CD8-positive, alpha-beta memory T cell (primary cell): ENCODE data around the gene KHDRBS2. TPM values are rescaled to one million over a fixed set of nuclear protein-coding genes. Genes with fewer than 3 reads are reported as not detected.

Source experiments
- CTCF ChIA-PET: fragments of 350-600 bp; sonication (Branson Sonifier 250); formaldehyde crosslinking; loops from one replicate; lab custom pipeline; 2021; ENCODE audit warnings: antibody characterized with exemption; lab: Charles Lee
- POLR2A ChIA-PET: fragments of 350-600 bp; sonication (Branson Sonifier 250); formaldehyde crosslinking; loops from one replicate; lab custom pipeline; 2021; ENCODE audit warnings: antibody characterized with exemption; lab: Charles Lee
- DNase-seq, 5 donors: peaks; one replicate each; pipeline versions ENCODE4 v3.0.0 to v3.0.0-alpha.2; 2020 to 2022; ENCODE audit warnings: mixed read lengths in 1 of 5
- H3K27ac ChIP-seq: one replicate; pipeline ENCODE4 v1.7.0; 2013; ENCODE audit warnings: low read depth, mild to moderate bottlenecking, low read length, moderate library complexity
- H3K27me3 ChIP-seq: 2 replicates; pipeline ENCODE4 v1.7.0; 2013; ENCODE audit warnings: low read length, mild to moderate bottlenecking; ENCODE audit not compliant: insufficient read depth, poor library complexity, severe bottlenecking
- H3K36me3 ChIP-seq: 2 replicates; pipeline ENCODE4 v1.7.0; 2013; ENCODE audit warnings: mild to moderate bottlenecking, low read length, moderate library complexity; ENCODE audit not compliant: insufficient read depth
- H3K4me1 ChIP-seq: 2 replicates; pipeline ENCODE4 v1.7.0; 2013; ENCODE audit warnings: mild to moderate bottlenecking, low read length, moderate library complexity; ENCODE audit not compliant: insufficient read depth
- H3K4me3 ChIP-seq: 2 replicates; pipeline ENCODE4 v1.7.0; 2013; ENCODE audit warnings: mild to moderate bottlenecking, low read length
- H3K9me3 ChIP-seq: 2 replicates; pipeline ENCODE4 v1.7.0; 2013; ENCODE audit warnings: mild to moderate bottlenecking, low read length
- H3K27ac Mint-ChIP-seq, 8 donors: one replicate each; pipeline ENCODE4 v1.8.0; 2020 to 2021; ENCODE audit warnings: mixed read lengths in 8 of 8, mild to moderate bottlenecking in 6 of 8, inconsistent platforms in 3 of 8, moderate library complexity in 3 of 8
- H3K27me3 Mint-ChIP-seq, 2 donors: one replicate each; pipeline ENCODE4 v1.8.0; 2020 to 2021; ENCODE audit warnings: mixed read lengths in 2 of 2, mild to moderate bottlenecking in 1 of 2, moderate library complexity in 1 of 2
- H3K36me3 Mint-ChIP-seq, 3 donors: one replicate each; pipeline ENCODE4 v1.8.0; 2020 to 2021; ENCODE audit warnings: mixed read lengths in 3 of 3, inconsistent platforms in 1 of 3, mild to moderate bottlenecking in 1 of 3
- H3K4me1 Mint-ChIP-seq, 3 donors: one replicate each; pipeline ENCODE4 v1.8.0; 2020 to 2021; ENCODE audit warnings: mixed read lengths in 3 of 3, inconsistent platforms in 1 of 3, mild to moderate bottlenecking in 1 of 3
- H3K4me3 Mint-ChIP-seq, 7 donors: one replicate each; pipeline ENCODE4 v1.8.0; 2020 to 2021; ENCODE audit warnings: mixed read lengths in 7 of 7, mild to moderate bottlenecking in 6 of 7, moderate library complexity in 4 of 7, inconsistent platforms in 2 of 7
- H3K9me3 Mint-ChIP-seq, 5 donors: one replicate each; pipeline ENCODE4 v1.8.0; 2020 to 2022; ENCODE audit warnings: mixed read lengths in 5 of 5, mild to moderate bottlenecking in 3 of 5, moderate library complexity in 2 of 5, inconsistent platforms in 1 of 5
- polyA plus RNA-seq: library from polyadenylated mRNA; unstranded; fragments of 300-500 nt; fragmentation: Illumina TruSeq; gene quantifications from one replicate; pipeline ENCODE4 v1.2.3, GENCODE V29; 2021
- total RNA-seq, 2 experiments: library from RNA; stranded (reverse); gene quantifications; one replicate each; pipeline ENCODE4 v1.2.3, GENCODE V29; 2021

KHDRBS2 gene
- total and polyA plus RNA-seq, 3 experiments from 2014 or later: not detected

GRCh38 chr6:61682562-61682961 lies 603.5 kb downstream of the KHDRBS2 start:
- no peaks in the 10 kb centered on the region for H3K27me3 Mint-ChIP-seq
- ChIA-PET CTCF (no interaction called here), POLR2A (no interaction called here)
- no peaks in the 10 kb centered on the region for H3K27me3 ChIP-seq
- no peak for DNase-seq
- no peak overlapping the region for H3K27ac Mint-ChIP-seq
- H3K4me3 Mint-ChIP-seq: no peak overlapping the region
- H3K9me3 ChIP-seq: no peaks in the 10 kb centered on the region
- H3K9me3 Mint-ChIP-seq: peaks cover 7 to 37% (median 14%) of the 10 kb centered on the region in 5 donors
- H3K36me3 Mint-ChIP-seq: no peaks in the 10 kb centered on the region
- H3K4me1 Mint-ChIP-seq: no peaks in the 10 kb centered on the region
- no peak overlapping the region for H3K27ac ChIP-seq
- no peaks in the 10 kb centered on the region for H3K36me3 ChIP-seq
- no peak overlapping the region for H3K4me3 ChIP-seq
- no peaks in the 10 kb centered on the region for H3K4me1 ChIP-seq

DNA sequence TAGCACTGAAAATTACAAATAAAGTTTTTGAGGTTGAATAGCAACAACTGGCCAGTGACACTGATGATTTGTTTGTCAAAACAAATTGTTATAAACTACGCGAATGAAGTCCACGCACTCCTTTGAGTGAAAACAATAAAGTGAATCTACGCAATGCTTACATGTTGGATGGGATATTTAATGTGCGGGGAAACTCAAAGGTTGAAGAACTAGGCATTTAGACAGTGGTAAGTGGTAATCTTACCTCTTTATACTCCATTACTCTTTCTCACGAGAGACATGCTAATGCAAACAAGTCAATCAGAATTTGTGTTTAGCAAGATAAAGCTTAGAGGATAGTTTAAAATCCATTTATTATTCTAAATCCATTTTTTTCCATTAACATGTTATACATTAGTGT lies 606.4 kb downstream of the KHDRBS2 start:
- Histone ChIP-seq H3K4me1 (no peaks in the 10 kb centered on the region), H3K4me3 (no peak overlapping the region), H3K9me3 (no peaks in the 10 kb centered on the region), H3K27ac (no peak overlapping the region), H3K27me3 (no peaks in the 10 kb centered on the region), H3K36me3 (no peaks in the 10 kb centered on the region)
- H3K4me3 Mint-ChIP-seq: no peak overlapping the region
- H3K27ac Mint-ChIP-seq: no peak overlapping the region
- CTCF ChIA-PET: interaction anchor here (0.8 kb wide), 1 partner anchor 16 kb away, joined by 3 read pairs; no protein-coding TSS in a partner anchor
- no peaks in the 10 kb centered on the region for H3K4me1 Mint-ChIP-seq
- POLR2A ChIA-PET: no interaction called here
- no peaks in the 10 kb centered on the region for H3K36me3 Mint-ChIP-seq
- H3K27me3 Mint-ChIP-seq: no peaks in the 10 kb centered on the region
- no peak for DNase-seq
- H3K9me3 Mint-ChIP-seq: peaks cover 3 to 29% (median 12%) of the 10 kb centered on the region in 5 donors

GRCh38 chr6:61675734-61676133 lies 610.3 kb downstream of the KHDRBS2 start:
- DNase-seq: no peak
- Mint-ChIP-seq H3K27me3 (no peaks in the 10 kb centered on the region), H3K27ac (no peak overlapping the region), H3K36me3 (no peaks in the 10 kb centered on the region), H3K9me3 (peaks cover 0 to 16% (median 7%) of the 10 kb centered on the region in 5 donors), H3K4me1 (no peaks in the 10 kb centered on the region), H3K4me3 (no peak overlapping the region)
- no peak overlapping the region for H3K4me3 ChIP-seq
- ChIA-PET CTCF (no interaction called here), POLR2A (no interaction called here)
- no peaks in the 10 kb centered on the region for H3K4me1 ChIP-seq
- no peaks in the 10 kb centered on the region for H3K27me3 ChIP-seq
- no peak overlapping the region for H3K27ac ChIP-seq
- no peaks in the 10 kb centered on the region for H3K36me3 ChIP-seq
- no peaks in the 10 kb centered on the region for H3K9me3 ChIP-seq

DNA sequence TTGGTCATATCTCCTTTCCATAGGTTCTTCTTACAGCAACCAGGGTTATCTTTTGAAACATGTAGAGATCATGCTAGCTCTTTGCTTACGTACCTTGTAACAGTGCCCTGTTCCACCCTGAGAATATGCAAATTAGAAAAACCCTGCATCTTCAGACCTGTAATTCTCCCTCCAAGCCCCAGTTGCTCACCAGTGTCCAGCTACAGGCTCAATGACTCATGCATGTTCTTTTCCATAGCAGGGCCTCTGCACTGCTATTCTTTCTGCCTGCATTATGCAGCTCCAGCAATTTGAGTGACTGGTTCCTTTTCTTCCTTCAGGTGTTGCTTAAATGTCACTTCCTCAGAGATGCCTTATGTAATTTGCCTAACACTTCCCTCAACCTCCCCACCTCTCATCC lies 636.2 kb downstream of the KHDRBS2 start:
- H3K4me3 ChIP-seq: no peak overlapping the region
- no peak overlapping the region for H3K27ac ChIP-seq
- Mint-ChIP-seq H3K27me3 (no peaks in the 10 kb centered on the region), H3K4me3 (no peak overlapping the region), H3K4me1 (no peaks in the 10 kb centered on the region), H3K27ac (no peak overlapping the region), H3K9me3 (peaks cover 9 to 45% (median 14%) of the 10 kb centered on the region in 5 donors), H3K36me3 (no peaks in the 10 kb centered on the region)
- DNase-seq: no peak
- H3K27me3 ChIP-seq: no peaks in the 10 kb centered on the region
- no peaks in the 10 kb centered on the region for H3K4me1 ChIP-seq
- H3K36me3 ChIP-seq: no peaks in the 10 kb centered on the region
- CTCF ChIA-PET: no interaction called here
- no peaks in the 10 kb centered on the region for H3K9me3 ChIP-seq
- POLR2A ChIA-PET: no interaction called here

- Histone ChIP-seq H3K4me3 (no peak overlapping the region), H3K27ac (no peak overlapping the region), H3K4me1 (no peaks in the 10 kb centered on the region), H3K9me3 (no peaks in the 10 kb centered on the region), H3K36me3 (no peaks in the 10 kb centered on the region), H3K27me3 (no peaks in the 10 kb centered on the region)
- no peaks in the 10 kb centered on the region for H3K36me3 Mint-ChIP-seq
- peaks cover 9 to 27% (median 17%) of the 10 kb centered on the region in 5 donors for H3K9me3 Mint-ChIP-seq
- H3K4me3 Mint-ChIP-seq: no peak overlapping the region
- POLR2A ChIA-PET: no interaction called here
- CTCF ChIA-PET: no interaction called here
- no peak for DNase-seq
- H3K4me1 Mint-ChIP-seq: no peaks in the 10 kb centered on the region
- H3K27ac Mint-ChIP-seq: no peak overlapping the region
- peaks cover 0 to 1% of the 10 kb centered on the region in 2 donors for H3K27me3 Mint-ChIP-seq
Observed at GRCh38 chr6:61640463-61640862, 645.6 kb downstream of the KHDRBS2 start.
